ENCODE measurements around the gene IL11.

IL11 gene

GRCh38 chr19:55314396-55314795 lies 55.9 kb downstream of the IL11 start:
- Histone ChIP-seq H3K27me3 (ENCODE audit: control insufficient read depth in 5 of 5, insufficient read depth in 4 of 5, low read length in 5 of 5) (no peaks in the 10 kb centered on the region), H3K36me3 (ENCODE audit: control insufficient read depth in 5 of 5, insufficient read depth in 5 of 5, low read length in 5 of 5) (peaks cover 0 to 14% (median 0%) of the 10 kb centered on the region in 5 donors), H3K27ac (ENCODE audit: low read depth, low read length) (no peak overlapping the region), H3K9ac (ENCODE audit: low read length in 5 of 5) (no peak overlapping the region), H3K4me1 (ENCODE audit: control insufficient read depth in 5 of 5, insufficient read depth in 5 of 5, low read length in 5 of 5) (peaks cover 0 to 9% (median 0%) of the 10 kb centered on the region in 5 donors), H3K4me3 (ENCODE audit: low read depth in 1 of 5, low read length in 5 of 5) (no peak overlapping the region), H3K9me3 (ENCODE audit: control insufficient read depth in 5 of 5, low read length in 5 of 5) (peaks cover 0 to 7% (median 0%) of the 10 kb centered on the region in 5 donors)
